NOMO-1 treated with dmso at 0.1 percent for 144 hours (cell line): ENCODE measurements around the gene FGD2.
"Not testable (repeated sequence)": the region's sequence is repeated elsewhere in the genome, so short reads cannot be mapped to it uniquely, and the experiment has no call there.

Experiments
- DNase-seq: peaks from one replicate; lab custom pipeline; 2025; ENCODE audit not compliant: unreplicated experiment; lab: John Stamatoyannopoulos, UW

The FGD2 gene

DNA sequence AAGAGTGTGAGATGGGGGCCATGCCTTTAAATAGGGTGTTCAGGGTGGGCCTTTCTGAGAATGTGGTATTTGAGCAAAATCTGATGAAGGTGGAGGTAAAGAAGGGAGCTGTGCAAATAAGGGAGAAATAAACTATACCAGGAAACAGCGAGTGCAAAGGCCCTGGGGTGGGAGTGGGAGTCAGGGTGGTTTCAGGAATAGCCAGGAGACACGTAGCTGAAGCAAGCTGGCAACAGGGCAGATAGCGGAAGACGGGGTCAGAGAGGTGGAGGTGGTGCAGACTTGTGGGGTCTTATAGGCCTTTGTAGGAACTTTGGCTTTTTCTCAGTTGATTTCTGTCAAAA, 51.6 kb downstream of the FGD2 start:
- no peak for DNase-seq

DNA sequence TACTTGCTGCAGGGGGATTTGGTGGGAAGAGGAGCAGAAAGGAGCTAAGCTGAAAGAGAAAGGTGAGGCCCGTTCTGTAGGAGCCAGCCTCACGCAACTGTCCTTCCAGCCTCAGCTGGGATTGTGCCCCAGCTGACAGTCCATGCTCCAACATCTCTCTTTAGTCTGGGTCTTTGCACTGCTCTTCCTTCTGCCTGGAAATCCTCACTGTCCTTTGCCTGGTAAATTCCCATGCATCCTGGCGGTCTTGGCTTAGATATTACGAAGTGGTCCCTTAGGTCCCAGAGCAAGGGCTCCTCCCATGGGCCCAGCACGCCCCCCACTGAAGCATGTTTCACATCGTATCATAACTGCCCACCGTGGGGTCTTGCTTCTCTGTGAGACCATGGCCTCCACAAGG, 52.2 kb downstream of the FGD2 start:
- DNase-seq, result no peak

DNA sequence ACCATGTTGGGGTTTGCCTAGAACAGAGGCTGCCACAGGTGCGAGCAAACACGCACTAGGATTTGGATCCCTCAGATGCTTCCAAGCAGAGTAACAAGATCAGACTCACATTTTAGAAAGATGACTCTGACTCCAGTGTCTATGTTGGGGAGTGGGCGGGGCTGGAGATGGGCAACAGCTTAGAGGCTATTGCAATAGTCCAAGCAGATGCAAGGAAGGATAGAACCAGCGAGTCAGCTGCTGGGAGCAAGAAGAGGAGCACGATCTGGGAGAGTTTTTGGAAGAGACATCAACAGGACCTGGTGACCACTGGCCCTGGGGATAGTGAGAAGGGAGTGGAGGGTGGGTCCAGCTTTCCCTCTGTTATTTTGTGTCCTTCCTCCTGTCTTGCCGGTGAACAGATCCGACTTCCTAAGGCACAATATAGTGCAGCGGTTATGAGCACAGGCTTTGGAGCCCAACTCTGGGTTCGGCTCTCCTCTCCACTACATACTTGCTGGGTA, 52.7 kb downstream of the FGD2 start:
- DNase-seq, result no peak

DNA sequence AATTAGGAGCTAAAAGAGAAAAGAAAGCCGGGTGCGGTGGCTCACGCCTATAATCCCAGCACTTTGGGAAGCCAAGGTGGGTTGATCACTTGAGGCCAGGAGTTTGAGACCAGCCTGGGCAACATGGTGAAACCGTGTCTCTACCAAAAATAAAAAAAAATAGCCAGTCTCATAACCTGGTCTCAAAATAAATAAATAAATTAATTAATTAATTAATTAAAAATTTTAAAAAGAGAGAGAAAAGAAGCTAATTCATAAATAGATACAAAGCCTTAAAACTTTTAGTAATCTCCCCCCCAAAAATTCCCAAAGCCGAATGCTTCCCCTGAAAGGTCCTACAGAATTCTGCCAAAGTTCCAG, 53.5 kb downstream of the FGD2 start:
- DNase-seq, result not testable (repeated sequence)

DNA sequence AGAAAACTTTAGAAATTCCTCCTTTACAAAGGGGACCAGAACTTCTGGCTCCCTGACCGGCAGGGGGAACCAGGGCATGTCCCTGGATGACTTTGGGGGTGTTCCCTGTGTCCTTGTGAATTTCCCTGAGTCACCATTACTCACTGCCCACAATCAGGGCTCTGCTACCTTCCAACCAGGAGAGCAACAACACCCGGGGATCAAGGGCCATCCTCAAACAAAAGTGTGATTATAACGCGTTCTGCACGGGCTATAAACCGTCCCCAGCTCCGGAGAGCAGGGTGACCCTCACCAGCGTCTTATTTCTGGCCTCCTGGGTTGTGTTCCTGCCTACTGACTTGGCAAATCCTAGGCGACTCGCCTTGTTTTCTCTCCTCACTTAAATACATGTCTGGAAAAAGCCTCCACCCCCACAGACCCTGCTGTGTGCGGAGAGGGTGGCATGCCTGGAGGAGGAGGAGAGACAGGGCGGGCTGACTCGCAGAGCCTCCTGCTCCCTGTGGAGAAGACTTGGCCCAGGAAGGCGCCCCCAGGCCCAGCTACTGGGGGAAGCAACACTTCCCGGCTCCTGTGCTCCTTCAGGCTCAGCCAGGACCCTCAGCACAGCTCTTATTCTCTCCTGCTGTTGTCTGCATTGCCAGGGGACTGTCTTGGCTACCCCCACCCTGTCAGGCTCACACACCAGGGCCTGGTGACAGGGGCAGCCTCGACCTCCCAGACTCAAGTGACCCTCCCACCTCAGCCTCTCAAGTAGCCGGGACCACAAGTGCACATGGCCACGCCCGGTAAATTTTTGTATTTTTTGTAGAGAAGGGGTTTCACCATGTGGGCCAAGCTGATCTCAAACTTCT, 54.1 kb downstream of the FGD2 start:
- DNase-seq, result peak; percentile 20

DNA sequence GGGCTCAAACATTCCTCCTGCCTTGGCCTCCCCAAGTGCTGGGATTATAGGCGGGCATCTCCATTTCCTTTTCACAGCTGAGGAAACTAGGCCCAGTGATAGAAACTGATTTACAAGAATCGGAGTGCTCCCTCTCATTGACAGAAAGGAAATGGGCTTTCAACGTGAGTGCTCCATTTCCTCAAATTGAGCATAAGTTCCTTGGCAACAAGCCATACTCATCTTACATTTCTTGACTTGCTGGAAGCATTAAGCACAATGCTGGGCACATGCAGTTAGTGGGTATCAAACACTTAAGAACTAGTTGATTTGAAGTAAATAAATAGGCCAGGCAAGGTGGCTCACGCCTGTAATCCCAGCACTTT, 54.7 kb downstream of the FGD2 start:
- no peak for DNase-seq

DNA sequence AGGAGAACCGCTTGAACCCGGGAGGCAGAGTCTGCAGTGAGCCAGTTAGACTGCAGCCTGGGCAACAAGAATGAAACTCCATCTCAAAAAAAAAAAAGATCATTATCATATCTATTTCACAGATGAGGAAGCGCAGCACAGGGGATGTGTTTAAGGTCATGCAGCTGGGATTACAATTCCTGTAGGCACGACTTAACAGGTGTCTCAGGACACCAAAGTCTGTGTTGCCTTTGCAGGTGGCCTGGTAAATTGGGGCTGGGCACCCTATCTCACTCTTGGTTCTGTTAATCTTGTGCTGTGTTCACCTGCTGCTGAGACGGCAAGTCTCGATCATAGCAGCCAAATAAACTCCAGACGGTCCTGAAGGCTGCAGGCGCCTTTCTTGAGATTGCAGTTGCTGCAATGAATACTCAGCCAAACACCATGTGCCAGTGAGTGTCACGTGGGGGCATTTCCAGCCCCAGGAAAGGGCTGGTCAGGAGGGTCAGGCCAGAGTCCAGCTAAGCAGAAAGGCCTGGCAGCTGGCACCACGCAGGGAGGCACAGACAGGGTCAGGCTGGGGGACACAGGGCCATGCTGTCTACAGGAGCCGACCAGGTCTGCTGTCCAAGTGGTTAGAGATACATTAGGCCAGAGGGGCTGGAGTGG, 55.8 kb downstream of the FGD2 start:
- DNase-seq, result no peak

DNA sequence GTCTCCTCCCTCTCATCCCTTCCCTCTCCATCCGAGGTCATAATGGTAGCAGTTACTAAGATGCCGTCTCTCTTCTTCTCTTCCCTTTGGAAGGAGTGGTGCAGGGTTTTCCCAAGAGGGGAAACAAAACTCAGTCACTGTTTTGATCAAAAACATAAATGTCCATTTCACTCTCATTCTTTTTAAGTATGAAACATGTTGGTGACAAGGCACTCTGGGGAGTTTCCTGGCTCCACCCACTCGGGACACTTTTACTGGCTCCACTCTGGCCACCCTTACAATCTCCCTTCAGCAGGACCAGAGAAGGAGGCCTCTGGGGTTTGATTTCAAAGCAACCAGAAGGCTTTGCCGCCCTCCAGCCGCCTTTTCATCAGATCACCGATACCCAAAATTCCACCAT, 57.0 kb downstream of the FGD2 start:
- no peak for DNase-seq

DNA sequence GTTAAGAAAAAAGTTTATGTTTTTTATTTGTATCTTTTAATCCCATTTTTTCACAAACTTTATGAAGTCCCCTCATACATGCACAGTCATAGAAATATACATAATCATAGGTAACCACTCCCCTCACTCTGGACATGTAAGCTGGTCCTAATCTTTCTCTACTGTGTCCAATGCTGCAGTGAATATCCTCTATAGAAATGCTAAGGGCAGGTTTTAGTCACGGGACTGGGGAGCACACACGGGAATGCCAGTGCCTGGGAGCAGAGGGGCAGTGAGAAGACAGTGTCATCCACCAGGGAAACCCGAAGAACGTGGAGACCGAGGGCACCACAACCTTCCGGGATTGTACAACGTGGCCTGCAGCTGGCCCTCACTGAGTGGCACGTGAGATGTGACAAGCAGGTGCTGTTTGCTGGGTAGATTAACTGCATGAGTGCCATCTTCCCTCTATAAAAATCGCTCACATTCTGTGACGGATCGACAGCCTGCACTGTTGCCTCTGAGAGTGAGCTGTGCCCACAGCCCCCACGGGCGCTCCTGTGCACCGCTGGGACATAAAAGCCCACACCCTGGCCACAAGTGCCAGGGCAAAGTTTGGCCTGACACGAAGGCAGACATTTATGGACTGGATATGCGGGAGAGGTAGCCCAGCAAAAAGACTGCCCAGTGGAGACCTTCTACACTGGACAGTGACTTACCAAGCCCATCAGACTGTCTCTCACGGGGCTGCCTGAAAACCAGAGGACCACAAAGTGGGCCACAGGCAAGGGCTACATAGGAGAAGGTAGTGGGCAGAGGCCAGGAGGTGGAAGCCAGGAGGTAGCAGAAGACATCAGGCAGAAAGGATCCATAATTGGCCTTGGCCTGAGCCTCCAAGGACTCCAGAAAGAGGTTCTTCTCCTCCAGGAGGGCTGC, 63.2 kb downstream of the FGD2 start:
- no peak for DNase-seq

DNA sequence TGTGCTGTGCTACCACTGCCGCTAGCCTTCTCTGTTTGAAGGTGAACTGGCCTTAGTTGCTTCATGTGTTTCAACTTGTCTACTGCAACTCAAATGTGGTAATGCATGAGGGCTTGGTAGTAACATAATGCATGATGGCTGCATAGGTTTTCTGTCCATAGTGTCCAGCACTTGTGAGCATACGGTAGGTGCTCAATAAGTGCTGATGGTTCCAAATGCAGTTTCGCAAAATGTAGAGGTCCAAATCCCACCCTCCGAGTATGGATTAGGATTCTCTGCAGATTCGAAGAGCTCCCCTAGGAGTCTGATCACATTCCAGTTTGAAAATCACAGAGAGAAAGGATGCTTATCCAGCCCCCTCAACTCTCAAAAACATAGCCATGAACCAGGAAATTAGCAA, 64.2 kb downstream of the FGD2 start:
- no peak for DNase-seq

DNA sequence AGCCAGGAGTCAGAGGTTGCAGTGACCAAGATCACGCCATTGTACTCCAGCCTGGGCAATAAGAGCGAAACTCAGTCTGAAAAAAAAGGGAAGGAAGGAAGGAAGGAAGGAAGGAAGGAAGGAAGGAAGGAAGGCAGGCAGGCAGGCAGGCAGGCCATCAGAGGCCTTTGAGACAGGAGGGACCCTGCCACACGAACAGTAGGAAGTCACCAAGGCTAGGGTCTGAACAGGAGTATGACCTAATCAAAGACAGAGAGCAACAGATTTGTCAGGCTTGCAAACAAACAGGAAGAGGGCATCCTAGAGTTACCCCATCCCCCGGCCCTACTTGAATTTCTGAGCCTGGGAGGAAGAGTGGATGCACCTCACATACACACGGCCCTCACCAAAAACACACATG, 67.1 kb downstream of the FGD2 start:
- no peak for DNase-seq

DNA sequence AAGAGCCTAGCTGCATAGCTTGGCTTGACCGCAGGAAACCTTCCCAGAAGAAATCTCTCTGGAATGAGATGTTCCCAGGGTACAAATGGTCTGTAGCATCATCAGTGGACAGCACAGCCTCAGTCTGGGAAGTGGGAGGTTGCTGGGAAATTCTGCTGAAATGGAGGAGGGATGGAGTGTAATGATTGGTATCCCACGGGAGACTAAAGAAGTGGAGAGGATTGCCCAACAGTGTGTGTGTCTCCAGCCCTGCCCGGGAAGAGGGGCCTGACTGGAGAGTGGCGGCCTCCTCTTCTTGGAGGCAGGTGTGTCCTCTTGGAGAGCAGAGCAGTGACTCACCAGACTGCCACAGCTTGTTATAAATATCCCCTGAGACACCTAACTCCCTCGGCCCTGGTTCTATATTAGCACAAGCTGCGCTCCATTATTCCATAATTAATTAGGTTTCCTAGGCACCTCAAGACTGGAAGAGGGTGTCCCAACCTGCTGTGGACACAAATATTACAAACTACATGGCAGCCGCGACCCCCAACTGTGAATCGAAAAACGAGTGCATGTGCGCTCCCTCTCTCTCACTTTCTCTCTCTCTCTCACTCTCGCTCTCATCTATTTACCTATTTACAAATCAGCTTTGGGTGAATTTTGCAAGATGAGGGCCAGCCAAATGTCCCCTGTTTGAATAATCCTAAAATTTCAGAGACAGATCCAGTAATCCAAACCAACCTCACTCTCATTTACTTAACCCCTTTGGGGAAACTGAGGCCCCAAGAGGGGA, 68.8 kb downstream of the FGD2 start:
- DNase-seq, result no peak

DNA sequence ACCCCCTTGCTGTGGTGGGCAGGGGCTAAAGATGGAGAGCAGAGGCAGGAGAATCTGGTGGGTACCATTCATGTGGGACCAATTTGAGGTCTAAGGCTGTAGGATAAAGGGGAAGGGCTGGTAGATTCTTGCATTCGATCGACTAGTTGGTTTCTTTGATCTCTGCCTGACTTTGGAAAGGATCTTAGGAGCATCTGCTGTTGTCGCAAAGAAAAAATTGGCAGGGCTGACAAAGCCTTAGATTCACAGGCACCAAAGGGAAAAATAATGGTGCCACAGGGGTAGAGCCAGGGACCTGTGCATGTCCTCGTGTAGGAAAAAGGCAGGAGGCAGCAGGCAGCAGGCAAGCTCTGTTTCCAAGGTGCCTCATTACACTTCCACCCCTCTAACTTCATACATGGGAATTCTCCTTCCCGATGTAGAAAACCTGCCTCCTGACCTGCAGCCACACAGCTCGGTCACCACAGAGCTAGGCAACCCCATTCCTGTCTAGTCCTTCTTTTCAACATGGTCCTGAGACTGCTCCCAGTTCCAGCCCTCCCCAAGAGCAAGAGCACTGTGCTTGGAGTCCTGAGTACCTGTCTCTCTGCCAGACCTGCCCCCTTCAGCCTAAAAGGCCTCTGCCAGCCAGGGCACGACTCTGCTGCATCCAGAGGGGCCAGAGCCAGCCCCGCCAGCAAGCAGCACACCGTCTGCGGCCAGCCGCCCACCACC, 71.9 kb downstream of the FGD2 start:
- DNase-seq, result no peak

DNA sequence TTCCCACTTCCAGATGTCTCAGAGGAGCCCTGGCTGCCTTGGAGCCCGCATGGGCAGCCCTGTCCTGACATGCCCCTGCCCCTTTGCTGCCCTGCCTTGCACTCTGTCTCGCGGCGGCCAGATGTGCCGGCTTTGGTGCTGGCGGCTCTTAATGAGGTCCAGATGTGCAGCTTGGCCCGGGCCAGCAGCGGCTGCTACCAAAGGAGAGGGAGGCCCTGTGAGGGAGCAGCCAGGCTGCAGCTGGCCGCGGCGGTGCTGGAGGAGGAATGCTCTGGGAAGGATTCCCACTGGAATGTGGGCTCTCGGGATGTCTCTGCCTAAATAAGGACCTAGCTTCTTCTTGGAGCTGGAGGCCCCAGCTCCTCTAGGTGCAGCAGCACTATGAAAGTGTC, 72.4 kb downstream of the FGD2 start:
- no peak for DNase-seq
